ENCODE results near the gene VKORC1.

- TF ChIP-seq CTCF (IDR thresholded peaks at IDR 0.05 in 4 of 5, conservative IDR thresholded peaks at IDR 0.05 in 1 of 5) (no peak), POLR2A (IDR thresholded peaks at IDR 0.05) (no peak)
These were observed 18.8 kb upstream of the VKORC1 start for GRCh38 chr16:31113121-31114120.
